Measurements from ENCODE around the gene HAUS1. TPM values are rescaled to one million over a fixed set of nuclear protein-coding genes. Genes with fewer than 3 reads are reported as not detected.
A peak's percentile ranks its signal among the peaks of the same experiment; 100 is the strongest.

Gene HAUS1
- total RNA-seq, 1 donor from 2014 or later, result 141 TPM

- no peak overlapping the region for H3K9ac ChIP-seq
- no peak for TF ChIP-seq CTCF (IDR thresholded peaks at IDR 0.05)
- TF ChIP-seq EZH2phosphoT487 (IDR thresholded peaks at IDR 0.05), result no peak
- TF ChIP-seq EZH2 (IDR thresholded peaks at IDR 0.05), result no peak
- no peak overlapping the region for H3K4me2 ChIP-seq
- no peaks in the 10 kb centered on the region for H3K36me3 ChIP-seq
- peaks cover 2% of the 10 kb centered on the region for H3K27me3 Mint-ChIP-seq (ENCODE audit: insufficient read depth, low read depth)
- H3K79me2 ChIP-seq (ENCODE audit: low read depth), result no peaks in the 10 kb centered on the region
- H3K9me3 Mint-ChIP-seq, result no peaks in the 10 kb centered on the region
- peaks cover 14% of the 10 kb centered on the region for H4K20me1 ChIP-seq (ENCODE audit: low read depth)
- no peaks in the 10 kb centered on the region for H3K36me3 Mint-ChIP-seq
- H3K4me3 ChIP-seq, result no peak overlapping the region
- H3K4me1 Mint-ChIP-seq, result no peaks in the 10 kb centered on the region
- H3K27me3 ChIP-seq, result peaks cover 36% of the 10 kb centered on the region
- no peak overlapping the region for H2AFZ ChIP-seq (replicated peaks)
- no peak overlapping the region for H3K27ac ChIP-seq
- no peak overlapping the region for H3K27ac Mint-ChIP-seq
- DNase-seq (ENCODE audit: low spot score), result no peak
- no peaks in the 10 kb centered on the region for H3K9me3 ChIP-seq (ENCODE audit: low read depth)
- H3K4me3 Mint-ChIP-seq, result no peak overlapping the region
- no peaks in the 10 kb centered on the region for H3K4me1 ChIP-seq
- H3F3A ChIP-seq (ENCODE audit: low read depth), result peaks cover 14% of the 10 kb centered on the region
These were observed 34.7 kb upstream of the HAUS1 start for GRCh38 chr18:46069524-46069923.

GRCh38 chr18:46070232-46070631 lies 34.0 kb upstream of the HAUS1 start:
- no peaks in the 10 kb centered on the region for H3K4me1 ChIP-seq
- H3K36me3 Mint-ChIP-seq, result no peaks in the 10 kb centered on the region
- no peak overlapping the region for H3K27ac ChIP-seq
- no peaks in the 10 kb centered on the region for H3K9me3 ChIP-seq (ENCODE audit: low read depth)
- no peak overlapping the region for H3K4me2 ChIP-seq
- no peak overlapping the region for H3K9ac ChIP-seq
- H3K4me1 Mint-ChIP-seq, result no peaks in the 10 kb centered on the region
- H3K4me3 Mint-ChIP-seq, result no peak overlapping the region
- H3K9me3 Mint-ChIP-seq, result no peaks in the 10 kb centered on the region
- H3K27me3 ChIP-seq, result peaks cover 36% of the 10 kb centered on the region
- no peaks in the 10 kb centered on the region for H3K79me2 ChIP-seq (ENCODE audit: low read depth)
- H4K20me1 ChIP-seq (ENCODE audit: low read depth), result peaks cover 14% of the 10 kb centered on the region
- no peak for TF ChIP-seq EZH2phosphoT487 (IDR thresholded peaks at IDR 0.05)
- TF ChIP-seq CTCF (IDR thresholded peaks at IDR 0.05), result no peak
- no peak for TF ChIP-seq EZH2 (IDR thresholded peaks at IDR 0.05)
- DNase-seq (ENCODE audit: low spot score), result no peak
- H3K27ac Mint-ChIP-seq, result no peak overlapping the region
- H3K36me3 ChIP-seq, result no peaks in the 10 kb centered on the region
- no peak overlapping the region for H2AFZ ChIP-seq (replicated peaks)
- H3F3A ChIP-seq (ENCODE audit: low read depth), result peaks cover 16% of the 10 kb centered on the region
- no peak overlapping the region for H3K4me3 ChIP-seq
- peaks cover 2% of the 10 kb centered on the region for H3K27me3 Mint-ChIP-seq (ENCODE audit: insufficient read depth, low read depth)

GRCh38 chr18:46070815-46071652 lies 33.2 kb upstream of the HAUS1 start:
- peak overlapping the region; percentile 83 for H3K4me3 Mint-ChIP-seq
- H3K9ac ChIP-seq, result no peak overlapping the region
- no peak for DNase-seq (ENCODE audit: low spot score)
- peaks cover 36% of the 10 kb centered on the region for H3K27me3 ChIP-seq
- peaks cover 2% of the 10 kb centered on the region for H3K27me3 Mint-ChIP-seq (ENCODE audit: insufficient read depth, low read depth)
- no peaks in the 10 kb centered on the region for H3K79me2 ChIP-seq (ENCODE audit: low read depth)
- H4K20me1 ChIP-seq (ENCODE audit: low read depth), result peaks cover 14% of the 10 kb centered on the region
- no peaks in the 10 kb centered on the region for H3K9me3 Mint-ChIP-seq
- H2AFZ ChIP-seq (replicated peaks), result peak overlapping the region; percentile 92
- H3K36me3 ChIP-seq, result no peaks in the 10 kb centered on the region
- TF ChIP-seq EZH2 (IDR thresholded peaks at IDR 0.05) (no peak), CTCF (IDR thresholded peaks at IDR 0.05) (no peak), EZH2phosphoT487 (IDR thresholded peaks at IDR 0.05) (no peak)
- H3K4me1 ChIP-seq, result no peaks in the 10 kb centered on the region
- no peaks in the 10 kb centered on the region for H3K9me3 ChIP-seq (ENCODE audit: low read depth)
- H3K4me3 ChIP-seq, result peak overlapping the region; percentile 76
- no peak overlapping the region for H3K27ac Mint-ChIP-seq
- no peak overlapping the region for H3K27ac ChIP-seq
- peaks cover 16% of the 10 kb centered on the region for H3F3A ChIP-seq (ENCODE audit: low read depth)
- peak overlapping the region; percentile 95 for H3K4me2 ChIP-seq
- no peaks in the 10 kb centered on the region for H3K36me3 Mint-ChIP-seq
- no peaks in the 10 kb centered on the region for H3K4me1 Mint-ChIP-seq
